Posterior vena cava (tissue), 2 donors: ENCODE results near the gene CD300A. TPM values are rescaled to one million over a fixed set of nuclear protein-coding genes. Genes with fewer than 3 reads are reported as not detected.

ENCODE experiments used
- DNase-seq: peaks from one replicate; pipeline ENCODE4 v3.0.0-alpha.2; 2020; ENCODE audit warnings: low spot score
- intact Hi-C, 2 donors: fragments of 100-400 bp; cut with DNase I; formaldehyde crosslinking; loops; one replicate each; pipeline versions ENCODE4 v1.14.1 to v1.14.2; 2022 to 2023
- total RNA-seq, 2 donors: library from RNA; stranded (reverse); fragmentation: NEBNext Ultra II Directional; extraction: Animal tissue kit (Norgen Biotek cat#: 25700); gene quantifications; one replicate each; pipeline ENCODE4 v1.2.1, GENCODE V29; 2021
- donor health status: DM: yes; HTN: yes; CAD: no.
- donor health status: DM: yes; HTN: yes; CAD: no.

The CD300A gene
- total RNA-seq, 2 donors from 2014 or later = 5.9 to 8.5 TPM

DNA sequence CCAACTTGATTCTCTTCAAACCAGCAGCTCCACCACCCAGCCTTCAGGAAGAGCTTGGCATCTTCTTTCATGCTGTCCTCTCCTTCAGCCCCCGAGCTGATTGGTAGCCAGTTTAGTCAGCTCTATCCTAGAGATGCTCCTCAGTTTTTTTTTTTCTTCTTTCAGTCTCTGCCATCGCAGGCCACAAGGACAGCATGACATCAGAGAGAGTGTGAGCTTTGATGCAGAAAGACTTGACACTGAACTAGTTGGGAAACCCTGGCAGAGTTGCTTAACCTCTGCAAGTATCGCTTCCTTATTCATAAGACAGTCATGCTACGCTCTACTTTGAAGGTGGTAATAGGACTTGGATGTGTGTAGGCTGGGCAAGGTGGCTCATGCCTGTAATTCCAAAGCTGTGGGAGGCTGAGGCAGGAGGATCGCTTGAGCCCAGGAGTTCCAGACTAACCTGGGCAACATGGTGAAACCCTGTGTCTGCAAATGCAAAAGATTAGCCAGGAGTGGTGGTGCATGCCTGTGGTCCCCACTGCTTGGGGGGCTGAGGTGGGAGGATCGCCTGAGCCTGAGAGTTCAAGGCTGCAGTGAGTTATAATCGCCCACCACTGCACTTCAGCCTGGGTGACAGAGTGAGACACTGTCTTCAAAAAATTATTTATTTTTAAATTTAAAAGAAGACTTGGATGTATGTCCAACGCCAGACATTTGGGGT is 62.2 kb downstream of the CD300A start:
- DNase-seq = peak; percentile 44
- intact Hi-C loops = no loop called here

DNA sequence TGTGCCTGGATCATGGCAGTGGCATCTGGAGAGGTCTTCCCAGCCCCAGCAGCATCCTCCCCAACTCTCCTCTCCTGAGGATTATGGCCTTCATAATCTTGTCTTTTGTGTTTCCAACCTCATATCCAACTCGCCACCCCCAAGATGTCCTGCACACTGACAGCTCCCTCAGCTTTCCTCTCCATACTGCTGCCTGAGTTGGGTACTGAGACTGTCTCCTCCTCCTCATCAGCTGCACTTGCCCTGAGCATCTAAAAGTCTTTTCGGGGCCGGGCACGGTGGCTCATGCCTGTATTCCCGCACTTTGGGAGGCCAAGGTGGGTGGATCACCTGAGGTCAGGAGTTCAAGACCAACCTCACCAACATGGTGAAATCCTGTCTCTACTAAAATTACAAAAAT is 62.8 kb downstream of the CD300A start:
- no peak for DNase-seq
- intact Hi-C loops = no loop called here

DNA sequence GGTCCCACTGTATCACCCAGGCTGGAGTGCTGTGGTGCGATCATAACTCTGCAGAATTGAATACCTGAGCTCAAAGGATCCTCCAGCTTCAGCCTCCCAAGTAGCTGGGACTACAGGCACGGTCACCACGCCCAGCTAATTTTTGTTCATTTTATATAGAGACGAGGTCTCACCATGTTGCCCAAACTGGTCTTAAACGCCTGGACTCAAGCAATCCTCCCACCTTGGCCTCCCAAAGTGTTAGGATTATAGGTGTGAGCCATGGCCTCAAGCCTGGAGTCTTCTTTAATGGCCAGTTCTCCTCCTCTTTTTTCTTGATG is 64.4 kb downstream of the CD300A start:
- intact Hi-C loops = no loop called here

DNA sequence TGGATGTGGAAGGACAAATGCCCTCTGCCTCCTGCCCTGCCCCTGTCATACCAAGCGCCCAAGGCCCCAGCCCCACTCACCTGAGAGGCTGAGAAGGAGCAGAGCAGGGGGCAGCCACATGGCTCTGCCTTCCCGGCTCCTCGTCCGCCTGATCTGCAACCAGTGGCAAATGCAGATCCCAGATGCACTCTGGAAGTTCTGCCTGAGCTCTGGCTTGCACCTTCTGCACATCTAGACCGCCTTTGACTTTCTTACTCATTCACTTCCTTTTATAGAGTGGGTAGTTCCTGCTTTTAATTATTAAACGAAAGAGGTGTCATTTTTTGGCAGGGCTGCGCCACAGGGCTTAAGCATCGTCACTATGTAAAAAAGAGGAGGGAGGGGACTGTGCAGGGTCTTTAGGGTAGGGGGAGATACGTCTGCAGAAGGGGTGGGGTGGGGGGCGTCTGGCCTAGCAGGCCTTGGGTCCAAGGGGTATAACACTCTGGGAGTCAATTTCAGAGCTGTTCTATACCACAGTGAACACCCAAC is 64.9 kb downstream of the CD300A start, which contains the start of gene CD300LB:
CD300LB (minus strand) TSS at position 245 of the 531 bp plus-strand sequence; CDS start at position 120, 125 bp downstream.
- intact Hi-C loops = no loop called here
- peak; percentile 62 for DNase-seq

More for the DNA sequence above, 64.4 kb downstream of the CD300A start:
- DNase-seq = no peak

DNA sequence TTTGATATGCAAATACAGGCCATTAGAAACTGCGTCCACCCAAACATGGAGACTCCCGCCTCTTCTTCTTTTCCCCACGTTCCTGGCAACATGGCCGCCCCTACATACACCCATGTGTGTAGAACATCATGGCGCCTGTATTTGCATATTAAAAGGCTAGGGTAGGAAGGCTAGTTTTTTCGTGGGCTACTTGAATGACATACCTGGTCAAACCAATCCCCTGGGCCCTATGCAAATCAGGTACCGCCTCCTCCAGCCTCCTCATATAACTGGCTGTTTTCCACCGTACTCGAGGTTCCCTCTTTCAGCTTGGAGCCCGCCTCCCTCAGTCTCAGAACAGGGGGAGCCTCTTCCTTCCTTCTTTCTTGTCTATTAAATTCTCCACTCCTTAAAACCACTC is 65.7 kb downstream of the CD300A start:
- peak; percentile 86 for DNase-seq
- intact Hi-C loops = no loop called here

Other genes starting within 250 kb of the CD300A start
- not detected for gene DNAI2, start 192.4 kb upstream of the CD300A start, total RNA-seq
- 1 to 10 TPM; 1.4 to 2.3 TPM for gene KIF19, start 140.4 kb upstream of the CD300A start, total RNA-seq
- not detected for gene BTBD17, start 104.8 kb upstream of the CD300A start, total RNA-seq
- gene GPR142, start 99.1 kb upstream of the CD300A start, total RNA-seq = under 1 TPM in 1 of 2 donors, not detected in 1; 0.14 TPM
- 10 to 100 TPM in 1 of 2 donors, 1 to 10 TPM in 1; 7.3 to 12.9 TPM for gene GPRC5C, start 34.5 kb upstream of the CD300A start, total RNA-seq
- gene CD300LB, start 64.8 kb downstream of the CD300A start, total RNA-seq = under 1 TPM; 0.23 to 0.62 TPM
- gene CD300C, start 79.5 kb downstream of the CD300A start, total RNA-seq = 1 to 10 TPM; 2.1 to 4.7 TPM
- gene CD300H, start 100.9 kb downstream of the CD300A start, total RNA-seq = 1 to 10 TPM in 1 of 2 donors, not detected in 1; 1.2 TPM
- gene CD300LD, start 125.6 kb downstream of the CD300A start, total RNA-seq = not detected
- gene CD300E, start 157.1 kb downstream of the CD300A start, total RNA-seq = 1 to 10 TPM; 1.4 to 3.3 TPM
- gene CD300LF, start 246.3 kb downstream of the CD300A start, total RNA-seq = 1 to 10 TPM in 1 of 2 donors, under 1 TPM in 1; 0.48 to 3.1 TPM